ENCODE measurements around the gene CFAP73.

DNA sequence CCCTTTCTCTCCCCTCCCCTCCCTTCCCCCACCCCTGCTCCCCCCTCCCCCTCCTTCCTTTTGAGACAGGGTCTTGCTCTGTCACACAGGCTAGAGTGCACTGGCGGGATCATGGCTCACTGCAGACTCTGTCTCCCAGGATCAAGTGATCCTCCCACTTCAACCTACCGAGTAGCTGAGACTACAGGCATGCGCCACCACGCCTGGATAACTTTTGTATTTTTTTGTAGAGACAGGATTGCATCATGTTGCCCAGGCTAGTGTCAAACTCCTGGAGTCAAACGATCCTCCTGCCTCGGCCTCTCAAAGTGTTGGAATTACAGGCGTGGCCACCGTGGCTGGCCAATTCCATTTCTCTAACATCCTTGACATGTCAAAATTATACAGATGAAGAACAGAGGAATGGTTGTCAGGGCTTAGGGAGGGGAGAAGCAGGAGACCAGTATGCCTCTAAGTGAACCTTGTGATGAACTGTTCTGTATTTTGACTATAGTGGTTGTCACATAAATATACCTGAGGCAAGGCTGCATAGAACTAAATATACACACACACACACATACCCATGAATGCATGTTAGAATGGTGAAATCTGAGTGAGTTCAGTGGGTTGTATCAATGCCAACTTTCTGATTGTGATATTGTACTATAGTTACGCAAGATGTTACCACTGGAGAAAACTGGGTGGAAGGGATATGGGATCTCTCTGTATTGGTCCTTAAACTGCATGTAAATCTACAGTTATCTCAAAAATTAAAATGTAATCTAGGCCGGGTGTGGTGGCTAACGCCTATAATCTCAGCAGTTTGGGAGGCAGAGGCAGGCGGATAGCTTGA is 3.6 kb upstream of the CFAP73 start:
- TF ChIP-seq, protein P1, sequence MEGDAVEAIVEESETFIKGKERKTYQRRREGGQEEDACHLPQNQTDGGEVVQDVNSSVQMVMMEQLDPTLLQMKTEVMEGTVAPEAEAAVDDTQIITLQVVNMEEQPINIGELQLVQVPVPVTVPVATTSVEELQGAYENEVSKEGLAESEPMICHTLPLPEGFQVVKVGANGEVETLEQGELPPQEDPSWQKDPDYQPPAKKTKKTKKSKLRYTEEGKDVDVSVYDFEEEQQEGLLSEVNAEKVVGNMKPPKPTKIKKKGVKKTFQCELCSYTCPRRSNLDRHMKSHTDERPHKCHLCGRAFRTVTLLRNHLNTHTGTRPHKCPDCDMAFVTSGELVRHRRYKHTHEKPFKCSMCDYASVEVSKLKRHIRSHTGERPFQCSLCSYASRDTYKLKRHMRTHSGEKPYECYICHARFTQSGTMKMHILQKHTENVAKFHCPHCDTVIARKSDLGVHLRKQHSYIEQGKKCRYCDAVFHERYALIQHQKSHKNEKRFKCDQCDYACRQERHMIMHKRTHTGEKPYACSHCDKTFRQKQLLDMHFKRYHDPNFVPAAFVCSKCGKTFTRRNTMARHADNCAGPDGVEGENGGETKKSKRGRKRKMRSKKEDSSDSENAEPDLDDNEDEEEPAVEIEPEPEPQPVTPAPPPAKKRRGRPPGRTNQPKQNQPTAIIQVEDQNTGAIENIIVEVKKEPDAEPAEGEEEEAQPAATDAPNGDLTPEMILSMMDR (IDR thresholded peaks at IDR 0.05): no peak
- no peak for TF ChIP-seq POLR2A (IDR thresholded peaks at IDR 0.05)

All from right lobe of liver (tissue), 4 donors.